HepG2 (cell line): ENCODE measurements around the gene LDLRAD2. TPM values are rescaled to one million over a fixed set of nuclear protein-coding genes. Genes with fewer than 3 reads are reported as not detected.
A peak's percentile ranks its signal among the peaks of the same experiment; 100 is the strongest.

ENCODE experiments used
- ETV5 ChIP-seq: IDR thresholded peaks from 2 replicates; pipeline ENCODE4 v1.6.1; 2018; ENCODE audit warnings: missing biosample characterization, missing genetic modification reagents, inconsistent platforms, borderline replicate concordance
- HES4 ChIP-seq: sonication (generic); formaldehyde crosslinking; IDR thresholded peaks from 2 replicates; pipeline ENCODE4 v1.9.0; 2021; ENCODE audit warnings: mild to moderate bottlenecking, missing genetic modification reagents, borderline replicate concordance
- HOXA9 ChIP-seq: sonication (generic); formaldehyde crosslinking; IDR thresholded peaks from 2 replicates; pipeline ENCODE4 v1.8.1; 2022; ENCODE audit warnings: missing genetic modification reagents, mild to moderate bottlenecking, moderate library complexity, borderline replicate concordance
- NKX3-1 ChIP-seq: sonication (generic); formaldehyde crosslinking; IDR thresholded peaks from 2 replicates; pipeline ENCODE4 v1.5.0; 2020; ENCODE audit warnings: missing genetic modification reagents
- POLR2AphosphoS5 ChIP-seq: IDR thresholded peaks from 2 replicates; pipeline ENCODE4 v1.6.1; 2012; ENCODE audit warnings: low read depth, low read length
- POLR2G ChIP-seq: fragments of 200-400 bp; formaldehyde crosslinking; IDR thresholded peaks from 2 replicates; pipeline ENCODE4 v1.6.1; 2018; ENCODE audit warnings: mild to moderate bottlenecking, low read depth, low read length, moderate library complexity
- PPARG ChIP-seq: conservative IDR thresholded peaks from 2 replicates; pipeline ENCODE4 v1.6.1; 2016; ENCODE audit warnings: missing biosample characterization, missing genetic modification reagents
- SNAPC2 ChIP-seq: sonication (generic); formaldehyde crosslinking; IDR thresholded peaks from 2 replicates; pipeline ENCODE4 v1.8.1; 2022; ENCODE audit warnings: mild to moderate bottlenecking, missing genetic modification reagents
- THAP11 ChIP-seq: IDR thresholded peaks from 2 replicates; pipeline ENCODE4 v1.6.1; 2016; ENCODE audit warnings: missing biosample characterization, missing genetic modification reagents
- ZNF572 ChIP-seq: sonication (generic); formaldehyde crosslinking; IDR thresholded peaks from 2 replicates; pipeline ENCODE4 v1.5.1; 2020; ENCODE audit warnings: mild to moderate bottlenecking, missing genetic modification reagents
- ZNF749 ChIP-seq: sonication (generic); formaldehyde crosslinking; IDR thresholded peaks from 2 replicates; pipeline ENCODE4 v1.8.0; 2022; ENCODE audit warnings: mild to moderate bottlenecking, missing genetic modification reagents, moderate library complexity, borderline replicate concordance
- ZNF790 ChIP-seq: sonication (generic); formaldehyde crosslinking; IDR thresholded peaks from 2 replicates; pipeline ENCODE4 v1.8.0; 2022; ENCODE audit warnings: missing genetic modification reagents, mild to moderate bottlenecking, borderline replicate concordance
- ZSCAN21 ChIP-seq: sonication (generic); formaldehyde crosslinking; IDR thresholded peaks from 2 replicates; pipeline ENCODE4 v1.8.0; 2022; ENCODE audit warnings: mild to moderate bottlenecking, missing genetic modification reagents, moderate library complexity, borderline replicate concordance
- polyA plus RNA-seq, 8 experiments: library from polyadenylated mRNA; depleted of rRNA in 3 of 8; stranded (reverse) in 7 of 8; unstranded in 1 of 8; fragments of >200 nt; fragmentation: Illumina TruSeq in 4 of 8; extraction: Trizol in 4 of 8; gene quantifications; 2 replicates each; pipeline versions ENCODE4 v1.2.1 to v1.2.3, GENCODE V29; 2011 to 2016; ENCODE audit warnings: low read depth in 4 of 8, missing spikeins in 1 of 8, mixed read lengths in 1 of 8; ENCODE audit not compliant: insufficient read depth in 1 of 8
- total RNA-seq, 5 experiments: library from RNA; depleted of rRNA; stranded (reverse); fragments of >200 nt; fragmentation: Illumina TruSeq; extraction: Trizol; gene quantifications; 2 replicates each; pipeline ENCODE4 v1.2.3, GENCODE V29; 2016; ENCODE audit warnings: low read depth in 1 of 5
- TF ChIP-seq, protein P1 (sequence below): sonication (generic); formaldehyde crosslinking; IDR thresholded peaks from 2 replicates; pipeline ENCODE4 v1.4.0; 2020; ENCODE audit warnings: missing genetic modification reagents
- TF ChIP-seq, protein P2 (sequence below): sonication (generic); formaldehyde crosslinking; IDR thresholded peaks from 2 replicates; pipeline ENCODE4 v1.5.0; 2020; ENCODE audit warnings: missing genetic modification reagents

Gene LDLRAD2
- total and polyA plus RNA-seq, 2 of the 13 experiments (the other 11 are each of a cell fraction or from before 2014, with no cell fraction given): not detected

DNA sequence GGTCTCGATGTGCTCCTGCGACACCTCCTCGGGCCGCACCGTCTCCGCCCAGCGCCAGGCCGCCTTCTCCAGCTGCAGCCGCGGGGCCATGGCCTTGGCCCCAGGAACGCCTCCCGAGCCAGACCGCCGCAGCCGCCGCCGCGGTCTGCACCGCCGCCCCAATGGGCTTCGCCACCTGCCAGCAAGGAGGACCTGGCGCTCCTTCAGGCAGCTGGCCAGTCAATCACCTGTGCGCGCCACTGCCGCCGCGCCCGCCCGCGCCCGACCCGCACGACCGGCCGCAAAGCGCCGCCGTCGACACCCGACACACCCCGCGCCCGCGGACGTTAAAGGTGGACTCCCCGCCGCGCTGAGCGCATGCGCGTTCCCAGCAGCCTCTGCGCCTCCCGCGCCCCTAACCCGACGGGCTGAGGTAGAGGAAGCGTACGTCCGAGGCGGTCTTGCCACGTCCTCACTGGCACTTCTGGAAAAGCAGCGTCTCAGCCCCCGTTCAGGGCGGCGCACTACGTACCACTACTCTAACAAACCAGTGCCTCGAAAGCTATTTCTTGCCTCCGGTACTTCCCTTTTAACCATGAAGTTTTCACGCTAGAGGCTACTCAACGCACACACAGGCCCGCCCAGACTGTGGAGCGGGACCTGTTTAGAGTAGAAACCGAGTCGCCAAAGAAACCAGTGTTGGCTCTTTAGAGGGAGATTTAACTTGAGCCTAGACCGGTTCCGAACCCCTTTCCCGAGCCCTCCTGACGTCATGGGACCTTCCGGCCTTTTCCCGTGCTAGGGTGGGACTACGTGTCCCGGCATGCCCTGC, 29.0 kb upstream of the LDLRAD2 start, which contains the start of gene USP48 (continued):
- TF ChIP-seq SNAPC2 (CRISPR knock-in tag): peak; percentile 78; the same call in 1 of the 2 replicates
- TF ChIP-seq POLR2AphosphoS5: peak; percentile 98
- TF ChIP-seq ZSCAN21 (CRISPR knock-in tag): peak; percentile 94
- TF ChIP-seq, protein P1, sequence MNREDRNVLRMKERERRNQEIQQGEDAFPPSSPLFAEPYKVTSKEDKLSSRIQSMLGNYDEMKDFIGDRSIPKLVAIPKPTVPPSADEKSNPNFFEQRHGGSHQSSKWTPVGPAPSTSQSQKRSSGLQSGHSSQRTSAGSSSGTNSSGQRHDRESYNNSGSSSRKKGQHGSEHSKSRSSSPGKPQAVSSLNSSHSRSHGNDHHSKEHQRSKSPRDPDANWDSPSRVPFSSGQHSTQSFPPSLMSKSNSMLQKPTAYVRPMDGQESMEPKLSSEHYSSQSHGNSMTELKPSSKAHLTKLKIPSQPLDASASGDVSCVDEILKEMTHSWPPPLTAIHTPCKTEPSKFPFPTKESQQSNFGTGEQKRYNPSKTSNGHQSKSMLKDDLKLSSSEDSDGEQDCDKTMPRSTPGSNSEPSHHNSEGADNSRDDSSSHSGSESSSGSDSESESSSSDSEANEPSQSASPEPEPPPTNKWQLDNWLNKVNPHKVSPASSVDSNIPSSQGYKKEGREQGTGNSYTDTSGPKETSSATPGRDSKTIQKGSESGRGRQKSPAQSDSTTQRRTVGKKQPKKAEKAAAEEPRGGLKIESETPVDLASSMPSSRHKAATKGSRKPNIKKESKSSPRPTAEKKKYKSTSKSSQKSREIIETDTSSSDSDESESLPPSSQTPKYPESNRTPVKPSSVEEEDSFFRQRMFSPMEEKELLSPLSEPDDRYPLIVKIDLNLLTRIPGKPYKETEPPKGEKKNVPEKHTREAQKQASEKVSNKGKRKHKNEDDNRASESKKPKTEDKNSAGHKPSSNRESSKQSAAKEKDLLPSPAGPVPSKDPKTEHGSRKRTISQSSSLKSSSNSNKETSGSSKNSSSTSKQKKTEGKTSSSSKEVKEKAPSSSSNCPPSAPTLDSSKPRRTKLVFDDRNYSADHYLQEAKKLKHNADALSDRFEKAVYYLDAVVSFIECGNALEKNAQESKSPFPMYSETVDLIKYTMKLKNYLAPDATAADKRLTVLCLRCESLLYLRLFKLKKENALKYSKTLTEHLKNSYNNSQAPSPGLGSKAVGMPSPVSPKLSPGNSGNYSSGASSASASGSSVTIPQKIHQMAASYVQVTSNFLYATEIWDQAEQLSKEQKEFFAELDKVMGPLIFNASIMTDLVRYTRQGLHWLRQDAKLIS (CRISPR knock-in tag): no peak; the same call in 1 of the 2 replicates
- TF ChIP-seq ETV5 (CRISPR knock-in tag): peak; percentile 71; the same call in 1 of the 2 replicates
- no peak for TF ChIP-seq PPARG (CRISPR knock-in tag)
- no peak for TF ChIP-seq NKX3-1
- TF ChIP-seq ZNF572 (CRISPR knock-in tag): no peak
- peak; percentile 63; the same call in 1 of the 2 replicates for TF ChIP-seq ZNF790 (CRISPR knock-in tag)
- TF ChIP-seq HES4: peak; percentile 75; the same call in 1 of the 2 replicates
- TF ChIP-seq, protein P2, sequence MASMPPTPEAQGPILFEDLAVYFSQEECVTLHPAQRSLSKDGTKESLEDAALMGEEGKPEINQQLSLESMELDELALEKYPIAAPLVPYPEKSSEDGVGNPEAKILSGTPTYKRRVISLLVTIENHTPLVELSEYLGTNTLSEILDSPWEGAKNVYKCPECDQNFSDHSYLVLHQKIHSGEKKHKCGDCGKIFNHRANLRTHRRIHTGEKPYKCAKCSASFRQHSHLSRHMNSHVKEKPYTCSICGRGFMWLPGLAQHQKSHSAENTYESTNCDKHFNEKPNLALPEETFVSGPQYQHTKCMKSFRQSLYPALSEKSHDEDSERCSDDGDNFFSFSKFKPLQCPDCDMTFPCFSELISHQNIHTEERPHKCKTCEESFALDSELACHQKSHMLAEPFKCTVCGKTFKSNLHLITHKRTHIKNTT (CRISPR knock-in tag): 0 out of 2 replicates have a peak, but pooled peaks have one; percentile 90
- TF ChIP-seq HOXA9 (CRISPR knock-in tag): no peak
- TF ChIP-seq ZNF749: peak; percentile 84
- TF ChIP-seq POLR2G: peak; percentile 99
- TF ChIP-seq THAP11 (CRISPR knock-in tag): peak; percentile 97
